Fibroblast of lung (primary cell): ENCODE results near the gene SH2B3.

Experiments used
- CTCF ChIP-seq, 2 donors: IDR thresholded peaks in 1 of 2; conservative IDR thresholded peaks in 1 of 2; 1 replicate in 1 of 2; 2 replicates in 1 of 2; pipeline ENCODE4 v1.5.1; 2011 to 2012; ENCODE audit warnings: low read length in 2 of 2, control low read depth in 1 of 2, inconsistent platforms in 1 of 2, low read depth in 1 of 2, mild to moderate bottlenecking in 1 of 2
- EZH2 ChIP-seq: IDR thresholded peaks from 2 replicates; pipeline ENCODE4 v1.5.1; 2012; ENCODE audit warnings: low read length, control low read depth, mild to moderate bottlenecking; ENCODE audit errors: missing control alignments

GRCh38 chr12:111366583-111366982, 39.1 kb upstream of the SH2B3 start:
- TF ChIP-seq CTCF (conservative IDR thresholded peaks at IDR 0.05 in 1 of 2, IDR thresholded peaks at IDR 0.05 in 1 of 2; ENCODE audit: low read depth in 1 of 2, low read length in 2 of 2): no peak
- no peak for TF ChIP-seq EZH2
